Measurements from ENCODE around the gene OSBPL6. TPM values are rescaled to one million over a fixed set of nuclear protein-coding genes. Genes with fewer than 3 reads are reported as not detected.

The OSBPL6 gene
- polyA plus RNA-seq, 1 donor from 2014 or later = 12.8 TPM

DNA sequence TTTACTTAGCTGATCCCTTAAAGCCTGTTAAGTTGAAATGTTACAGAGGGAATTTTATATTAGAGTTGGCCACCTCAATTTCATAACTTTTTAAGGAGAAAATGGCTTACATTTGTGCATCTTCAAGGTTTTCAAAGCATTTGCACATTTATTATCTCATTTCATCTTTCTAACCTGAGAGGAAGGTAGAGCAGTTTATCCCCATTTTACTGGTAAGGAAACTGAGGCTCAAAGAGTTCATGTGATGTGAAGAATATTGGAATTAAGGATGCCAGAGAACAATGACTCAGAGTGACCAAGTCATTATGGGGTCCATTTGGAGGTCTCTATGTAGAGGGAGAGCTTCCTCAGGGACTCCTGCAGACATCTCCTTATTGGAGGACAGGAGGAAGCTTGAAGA, 221.7 kb downstream of the OSBPL6 start:
- no peaks in the 10 kb centered on the region for H3K27me3 ChIP-seq (ENCODE audit: insufficient read depth, low read depth, low read length)
- no peak overlapping the region for H3K4me3 ChIP-seq (ENCODE audit: low read length)
- H3K9me2 ChIP-seq (ENCODE audit: insufficient read depth, low read length) = no peaks in the 10 kb centered on the region
- H4K20me1 ChIP-seq (ENCODE audit: insufficient read depth) = no peaks in the 10 kb centered on the region
- H3K9me3 ChIP-seq (ENCODE audit: low read length) = no peaks in the 10 kb centered on the region
- no peaks in the 10 kb centered on the region for H3F3A ChIP-seq (ENCODE audit: insufficient read depth, low read length, poor library complexity, severe bottlenecking)
- no peak overlapping the region for H3K9ac ChIP-seq (ENCODE audit: low read length)
- H3K27ac ChIP-seq (ENCODE audit: low read length) = no peak overlapping the region
- TF ChIP-seq EP300 (conservative IDR thresholded peaks at IDR 0.05; ENCODE audit: poor library complexity, severe bottlenecking) (no peak), SMC3 (conservative IDR thresholded peaks at IDR 0.05; ENCODE audit: poor library complexity) (no peak), TAF1 (IDR thresholded peaks at IDR 0.05; ENCODE audit: low read depth) (no peak), RAD21 (conservative IDR thresholded peaks at IDR 0.05) (no peak), CTCF (IDR thresholded peaks at IDR 0.05; ENCODE audit: poor library complexity, severe bottlenecking) (no peak), EZH2 (IDR thresholded peaks at IDR 0.05; ENCODE audit: borderline replicate concordance, insufficient read depth, low read length, poor library complexity, severe bottlenecking) (no peak), MXI1 (conservative IDR thresholded peaks at IDR 0.05; ENCODE audit: poor library complexity, severe bottlenecking) (no peak), POLR2AphosphoS5 (IDR thresholded peaks at IDR 0.05) (no peak)
- TF ChIP-seq, protein P1, sequence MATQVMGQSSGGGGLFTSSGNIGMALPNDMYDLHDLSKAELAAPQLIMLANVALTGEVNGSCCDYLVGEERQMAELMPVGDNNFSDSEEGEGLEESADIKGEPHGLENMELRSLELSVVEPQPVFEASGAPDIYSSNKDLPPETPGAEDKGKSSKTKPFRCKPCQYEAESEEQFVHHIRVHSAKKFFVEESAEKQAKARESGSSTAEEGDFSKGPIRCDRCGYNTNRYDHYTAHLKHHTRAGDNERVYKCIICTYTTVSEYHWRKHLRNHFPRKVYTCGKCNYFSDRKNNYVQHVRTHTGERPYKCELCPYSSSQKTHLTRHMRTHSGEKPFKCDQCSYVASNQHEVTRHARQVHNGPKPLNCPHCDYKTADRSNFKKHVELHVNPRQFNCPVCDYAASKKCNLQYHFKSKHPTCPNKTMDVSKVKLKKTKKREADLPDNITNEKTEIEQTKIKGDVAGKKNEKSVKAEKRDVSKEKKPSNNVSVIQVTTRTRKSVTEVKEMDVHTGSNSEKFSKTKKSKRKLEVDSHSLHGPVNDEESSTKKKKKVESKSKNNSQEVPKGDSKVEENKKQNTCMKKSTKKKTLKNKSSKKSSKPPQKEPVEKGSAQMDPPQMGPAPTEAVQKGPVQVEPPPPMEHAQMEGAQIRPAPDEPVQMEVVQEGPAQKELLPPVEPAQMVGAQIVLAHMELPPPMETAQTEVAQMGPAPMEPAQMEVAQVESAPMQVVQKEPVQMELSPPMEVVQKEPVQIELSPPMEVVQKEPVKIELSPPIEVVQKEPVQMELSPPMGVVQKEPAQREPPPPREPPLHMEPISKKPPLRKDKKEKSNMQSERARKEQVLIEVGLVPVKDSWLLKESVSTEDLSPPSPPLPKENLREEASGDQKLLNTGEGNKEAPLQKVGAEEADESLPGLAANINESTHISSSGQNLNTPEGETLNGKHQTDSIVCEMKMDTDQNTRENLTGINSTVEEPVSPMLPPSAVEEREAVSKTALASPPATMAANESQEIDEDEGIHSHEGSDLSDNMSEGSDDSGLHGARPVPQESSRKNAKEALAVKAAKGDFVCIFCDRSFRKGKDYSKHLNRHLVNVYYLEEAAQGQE (IDR thresholded peaks at IDR 0.05; ENCODE audit: borderline replicate concordance) = no peak
- no peak overlapping the region for H3K4me2 ChIP-seq (ENCODE audit: low read length)
- no peak overlapping the region for H2AFZ ChIP-seq (ENCODE audit: low read depth, low read length)
- no peaks in the 10 kb centered on the region for H3K79me2 ChIP-seq (replicated peaks; ENCODE audit: insufficient read depth, low read length)
- H3K36me3 ChIP-seq (ENCODE audit: insufficient read depth, low read length) = no peaks in the 10 kb centered on the region

GRCh38 chr2:178417916-178418315, 223.6 kb downstream of the OSBPL6 start:
- Histone ChIP-seq H3K4me3 (ENCODE audit: low read length) (no peak overlapping the region), H3K36me3 (ENCODE audit: insufficient read depth, low read length) (no peaks in the 10 kb centered on the region), H3K27me3 (ENCODE audit: insufficient read depth, low read depth, low read length) (no peaks in the 10 kb centered on the region), H2AFZ (ENCODE audit: low read depth, low read length) (no peak overlapping the region), H3K27ac (ENCODE audit: low read length) (no peak overlapping the region), H3F3A (ENCODE audit: insufficient read depth, low read length, poor library complexity, severe bottlenecking) (no peaks in the 10 kb centered on the region), H3K79me2 (replicated peaks; ENCODE audit: insufficient read depth, low read length) (no peaks in the 10 kb centered on the region), H3K9me2 (ENCODE audit: insufficient read depth, low read length) (no peaks in the 10 kb centered on the region), H3K9me3 (ENCODE audit: low read length) (no peaks in the 10 kb centered on the region), H4K20me1 (ENCODE audit: insufficient read depth) (no peaks in the 10 kb centered on the region), H3K4me2 (ENCODE audit: low read length) (no peak overlapping the region), H3K9ac (ENCODE audit: low read length) (no peak overlapping the region)
- TF ChIP-seq EP300 (conservative IDR thresholded peaks at IDR 0.05; ENCODE audit: poor library complexity, severe bottlenecking) = no peak
- TF ChIP-seq, protein P1 (IDR thresholded peaks at IDR 0.05; ENCODE audit: borderline replicate concordance) = no peak
- no peak for TF ChIP-seq CTCF (IDR thresholded peaks at IDR 0.05; ENCODE audit: poor library complexity, severe bottlenecking)
- no peak for TF ChIP-seq RAD21 (conservative IDR thresholded peaks at IDR 0.05)
- TF ChIP-seq TAF1 (IDR thresholded peaks at IDR 0.05; ENCODE audit: low read depth) = no peak
- no peak for TF ChIP-seq POLR2AphosphoS5 (IDR thresholded peaks at IDR 0.05)
